Fibroblast of lung (primary cell): Measurements from ENCODE around the gene TNFRSF11A. TPM values are rescaled to one million over a fixed set of nuclear protein-coding genes. Genes with fewer than 3 reads are reported as not detected.

ENCODE experiments used
- DNase-seq, 2 donors: peaks; one replicate each; pipeline versions ENCODE4 v3.0.0 to v3.0.0-alpha.2; 2010; ENCODE audit warnings: low read depth in 2 of 2
- H2AFZ ChIP-seq: 2 replicates; pipeline ENCODE4 v1.5.1; 2012; ENCODE audit warnings: low read length, control low read depth, inconsistent platforms
- H3K27ac ChIP-seq: 2 replicates; pipeline ENCODE4 v1.5.1; 2011; ENCODE audit warnings: low read length, control low read depth; ENCODE audit not compliant: insufficient read depth
- H3K27me3 ChIP-seq: 2 replicates; pipeline ENCODE4 v1.5.1; 2011; ENCODE audit warnings: mild to moderate bottlenecking, low read length; ENCODE audit not compliant: control insufficient read depth, insufficient read depth
- H3K36me3 ChIP-seq: 2 replicates; pipeline ENCODE4 v1.5.1; 2011; ENCODE audit warnings: low read length; ENCODE audit not compliant: control insufficient read depth, insufficient read depth
- H3K4me1 ChIP-seq: 2 replicates; pipeline ENCODE4 v1.5.1; 2011; ENCODE audit warnings: low read length; ENCODE audit not compliant: control insufficient read depth, insufficient read depth; ENCODE audit errors: extremely low read depth
- H3K4me2 ChIP-seq: 2 replicates; pipeline ENCODE4 v1.5.1; 2011; ENCODE audit warnings: low read length, control low read depth; ENCODE audit not compliant: insufficient read depth; ENCODE audit errors: extremely low read depth
- H3K4me3 ChIP-seq, 4 experiments: fragments of 200-600 bp in 1 of 4; sonication (generic) in 1 of 4; replicated peaks in 1 of 4; 2 replicates each; pipeline ENCODE4 v1.5.1; 2011 to 2016; ENCODE audit warnings: low read length in 4 of 4, low read depth in 3 of 4, mild to moderate bottlenecking in 3 of 4, control low read depth in 2 of 4, inconsistent platforms in 1 of 4, mixed read lengths in 1 of 4; ENCODE audit not compliant: insufficient read depth in 1 of 4; ENCODE audit errors: control extremely low read depth in 1 of 4
- H3K79me2 ChIP-seq: 2 replicates; pipeline ENCODE4 v1.5.1; 2012; ENCODE audit warnings: mild to moderate bottlenecking, low read length, inconsistent platforms; ENCODE audit not compliant: control insufficient read depth, insufficient read depth
- H3K9ac ChIP-seq: 2 replicates; pipeline ENCODE4 v1.5.1; 2011; ENCODE audit warnings: mild to moderate bottlenecking, low read length, control low read depth; ENCODE audit not compliant: insufficient read depth
- H3K9me3 ChIP-seq: 2 replicates; pipeline ENCODE4 v1.5.1; 2012; ENCODE audit warnings: low read depth, low read length; ENCODE audit not compliant: control insufficient read depth, insufficient read depth
- H4K20me1 ChIP-seq: 2 replicates; pipeline ENCODE4 v1.5.1; 2011; ENCODE audit warnings: low read length; ENCODE audit not compliant: control insufficient read depth, insufficient read depth; ENCODE audit errors: extremely low read depth
- EZH2 ChIP-seq: IDR thresholded peaks from 2 replicates; pipeline ENCODE4 v1.5.1; 2012; ENCODE audit warnings: low read length, control low read depth, mild to moderate bottlenecking; ENCODE audit errors: missing control alignments
- polyA plus RNA-seq, 2 donors: library from polyadenylated mRNA; depleted of rRNA in 1 of 2; stranded (reverse) in 1 of 2; unstranded in 1 of 2; fragments of >200 nt; gene quantifications; 2 replicates each; pipeline ENCODE4 v1.2.1, GENCODE V29; 2011 to 2012; ENCODE audit warnings: missing spikeins in 1 of 2
- total RNA-seq: library from RNA; depleted of rRNA; stranded (reverse); fragments of >200 nt; gene quantifications from 2 replicates; pipeline ENCODE4 v1.2.1, GENCODE V29; 2014
- TF ChIP-seq, protein P1 (sequence below), 2 donors: IDR thresholded peaks in 1 of 2; conservative IDR thresholded peaks in 1 of 2; 1 replicate in 1 of 2; 2 replicates in 1 of 2; pipeline ENCODE4 v1.5.1; 2011 to 2012; ENCODE audit warnings: low read length in 2 of 2, control low read depth in 1 of 2, inconsistent platforms in 1 of 2, low read depth in 1 of 2, mild to moderate bottlenecking in 1 of 2

The TNFRSF11A gene
- total and polyA plus RNA-seq, 2 donors (not counting 1 experiment from before 2014, with no cell fraction given) = 0.11 to 0.66 TPM

DNA sequence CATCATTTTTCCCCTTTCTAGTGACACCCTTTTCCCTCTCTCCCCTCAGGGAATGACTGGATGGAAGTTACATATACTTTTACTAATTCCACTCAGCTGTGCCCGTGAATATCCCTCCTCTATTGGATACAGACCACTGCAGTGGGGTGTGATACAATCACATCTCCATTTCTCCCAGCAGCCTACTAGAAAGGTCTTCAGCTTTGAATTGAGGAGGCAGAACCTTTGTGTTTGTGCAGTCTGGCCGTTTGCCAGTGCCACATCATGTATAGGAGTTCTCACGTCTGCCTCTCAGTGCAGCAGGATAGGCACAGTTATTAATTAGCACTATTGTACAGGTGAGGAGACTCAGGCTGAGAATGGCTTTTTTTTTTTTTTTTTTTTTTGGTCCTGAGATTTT is 16.4 kb downstream of the TNFRSF11A start:
- Histone ChIP-seq H3K27ac (no peak overlapping the region), H2AFZ (no peak overlapping the region), H3K36me3 (no peaks in the 10 kb centered on the region), H3K4me3 (no peak overlapping the region), H3K4me1 (no peaks in the 10 kb centered on the region), H3K79me2 (no peaks in the 10 kb centered on the region), H3K9ac (no peak overlapping the region), H3K9me3 (no peaks in the 10 kb centered on the region), H4K20me1 (no peaks in the 10 kb centered on the region), H3K27me3 (peaks cover 4% of the 10 kb centered on the region), H3K4me2 (no peak overlapping the region)
- DNase-seq = no peak
- TF ChIP-seq, protein P1, sequence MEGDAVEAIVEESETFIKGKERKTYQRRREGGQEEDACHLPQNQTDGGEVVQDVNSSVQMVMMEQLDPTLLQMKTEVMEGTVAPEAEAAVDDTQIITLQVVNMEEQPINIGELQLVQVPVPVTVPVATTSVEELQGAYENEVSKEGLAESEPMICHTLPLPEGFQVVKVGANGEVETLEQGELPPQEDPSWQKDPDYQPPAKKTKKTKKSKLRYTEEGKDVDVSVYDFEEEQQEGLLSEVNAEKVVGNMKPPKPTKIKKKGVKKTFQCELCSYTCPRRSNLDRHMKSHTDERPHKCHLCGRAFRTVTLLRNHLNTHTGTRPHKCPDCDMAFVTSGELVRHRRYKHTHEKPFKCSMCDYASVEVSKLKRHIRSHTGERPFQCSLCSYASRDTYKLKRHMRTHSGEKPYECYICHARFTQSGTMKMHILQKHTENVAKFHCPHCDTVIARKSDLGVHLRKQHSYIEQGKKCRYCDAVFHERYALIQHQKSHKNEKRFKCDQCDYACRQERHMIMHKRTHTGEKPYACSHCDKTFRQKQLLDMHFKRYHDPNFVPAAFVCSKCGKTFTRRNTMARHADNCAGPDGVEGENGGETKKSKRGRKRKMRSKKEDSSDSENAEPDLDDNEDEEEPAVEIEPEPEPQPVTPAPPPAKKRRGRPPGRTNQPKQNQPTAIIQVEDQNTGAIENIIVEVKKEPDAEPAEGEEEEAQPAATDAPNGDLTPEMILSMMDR (conservative IDR thresholded peaks at IDR 0.05 in 1 of 2, IDR thresholded peaks at IDR 0.05 in 1 of 2; ENCODE audit: low read depth in 1 of 2, low read length in 2 of 2) = no peak
- no peak for TF ChIP-seq EZH2

- peaks cover 7% of the 10 kb centered on the region for H3K27me3 ChIP-seq
- H3K36me3 ChIP-seq = no peaks in the 10 kb centered on the region
- TF ChIP-seq, protein P1 (conservative IDR thresholded peaks at IDR 0.05 in 1 of 2, IDR thresholded peaks at IDR 0.05 in 1 of 2; ENCODE audit: low read depth in 1 of 2, low read length in 2 of 2) = no peak
- TF ChIP-seq EZH2 = no peak
- H3K27ac ChIP-seq = no peak overlapping the region
- no peak overlapping the region for H3K4me2 ChIP-seq
- H4K20me1 ChIP-seq = no peaks in the 10 kb centered on the region
- H3K9ac ChIP-seq = no peak overlapping the region
- H3K9me3 ChIP-seq = no peaks in the 10 kb centered on the region
- H3K79me2 ChIP-seq = no peaks in the 10 kb centered on the region
- no peak overlapping the region for H2AFZ ChIP-seq
- no peak for DNase-seq
- no peaks in the 10 kb centered on the region for H3K4me1 ChIP-seq
- no peak overlapping the region for H3K4me3 ChIP-seq
Observed at GRCh38 chr18:62342884-62343283, 17.8 kb downstream of the TNFRSF11A start.

- H3K9me3 ChIP-seq = no peaks in the 10 kb centered on the region
- peaks cover 7% of the 10 kb centered on the region for H3K27me3 ChIP-seq
- H3K36me3 ChIP-seq = no peaks in the 10 kb centered on the region
- H3K4me2 ChIP-seq = no peak overlapping the region
- DNase-seq = no peak
- H3K79me2 ChIP-seq = no peaks in the 10 kb centered on the region
- no peak overlapping the region for H3K27ac ChIP-seq
- H3K9ac ChIP-seq = no peak overlapping the region
- H3K4me3 ChIP-seq = no peak overlapping the region
- H3K4me1 ChIP-seq = no peaks in the 10 kb centered on the region
- no peak overlapping the region for H2AFZ ChIP-seq
- H4K20me1 ChIP-seq = no peaks in the 10 kb centered on the region
- TF ChIP-seq, protein P1 (conservative IDR thresholded peaks at IDR 0.05 in 1 of 2, IDR thresholded peaks at IDR 0.05 in 1 of 2; ENCODE audit: low read depth in 1 of 2, low read length in 2 of 2) = no peak
- TF ChIP-seq EZH2 = no peak
Observed at GRCh38 chr18:62343316-62343715, 18.2 kb downstream of the TNFRSF11A start.
